ENCODE results near the gene G6PC2.
A peak's percentile ranks its signal among the peaks of the same experiment; 100 is the strongest.

G6PC2 gene

DNA sequence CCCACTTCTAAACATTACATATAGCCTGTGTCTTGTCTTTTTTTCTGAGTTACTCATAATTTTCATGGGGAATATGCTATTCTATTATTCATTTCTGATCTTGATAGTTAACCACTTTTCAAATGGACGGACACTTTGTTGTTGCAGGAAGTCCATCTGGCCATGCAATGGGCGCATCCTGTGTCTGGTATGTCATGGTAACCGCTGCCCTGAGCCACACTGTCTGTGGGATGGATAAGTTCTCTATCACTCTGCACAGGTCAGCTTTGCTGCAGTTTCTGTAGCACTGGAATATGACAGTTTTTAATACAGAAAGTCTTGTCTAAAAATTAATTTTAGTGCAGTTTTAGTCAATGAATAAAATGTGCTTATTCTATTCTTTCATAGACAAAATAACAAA is 3.3 kb downstream of the G6PC2 start:
- no peak overlapping the region for H3K27ac ChIP-seq (ENCODE audit: low read depth, low read length)
- H3K27me3 ChIP-seq (ENCODE audit: control insufficient read depth, insufficient read depth, low read length), result no peaks in the 10 kb centered on the region
- no peak overlapping the region for H3K9ac ChIP-seq (ENCODE audit: low read depth, low read length)
- no peak overlapping the region for H3K4me3 ChIP-seq (ENCODE audit: low read depth, low read length)
- H3K9me3 ChIP-seq (ENCODE audit: control insufficient read depth, insufficient read depth, low read length), result no peaks in the 10 kb centered on the region
- no peaks in the 10 kb centered on the region for H3K36me3 ChIP-seq (ENCODE audit: control insufficient read depth, insufficient read depth, low read length)
- peaks cover 32% of the 10 kb centered on the region for H3K4me1 ChIP-seq (ENCODE audit: control insufficient read depth, insufficient read depth, low read length)

DNA sequence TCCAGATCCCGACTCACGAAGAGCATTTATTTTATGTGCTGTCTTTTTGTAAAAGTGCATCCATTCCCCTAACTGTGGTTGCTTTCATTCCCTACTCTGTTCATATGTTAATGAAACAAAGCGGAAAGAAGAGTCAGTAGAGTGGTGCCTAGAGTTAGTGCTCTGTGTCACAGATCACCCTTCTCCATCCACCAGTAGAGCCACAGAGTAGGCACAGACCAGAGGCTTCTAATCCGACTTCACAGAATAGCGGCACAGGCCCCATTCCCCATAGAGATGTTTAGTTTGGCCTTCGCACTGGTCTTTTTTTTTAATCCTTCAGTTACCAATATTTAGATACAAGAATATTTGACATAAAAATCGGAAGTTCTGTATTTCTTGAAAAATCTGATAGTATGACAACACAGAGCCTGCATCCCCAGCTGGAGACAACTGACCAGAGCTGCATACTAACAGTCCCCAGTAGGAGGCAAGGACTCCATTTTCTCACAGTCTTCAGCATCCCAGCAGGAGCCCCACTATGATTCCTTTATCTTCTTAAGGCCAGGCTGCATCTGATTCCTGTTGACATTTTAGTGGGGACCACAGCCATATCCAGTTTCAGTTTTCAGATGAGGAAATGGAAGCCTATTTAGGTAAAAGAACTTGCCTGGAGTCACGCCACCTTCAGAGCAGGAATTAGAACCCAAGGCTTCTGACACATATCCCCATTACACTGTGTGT is 7.0 kb downstream of the G6PC2 start:
- no peak overlapping the region for H3K9ac ChIP-seq (ENCODE audit: low read depth, low read length)
- H3K36me3 ChIP-seq (ENCODE audit: control insufficient read depth, insufficient read depth, low read length), result no peaks in the 10 kb centered on the region
- peaks cover 58% of the 10 kb centered on the region for H3K4me1 ChIP-seq (ENCODE audit: control insufficient read depth, insufficient read depth, low read length)
- H3K4me3 ChIP-seq (ENCODE audit: low read depth, low read length), result no peak overlapping the region
- H3K9me3 ChIP-seq (ENCODE audit: control insufficient read depth, insufficient read depth, low read length), result no peaks in the 10 kb centered on the region
- peaks cover 12% of the 10 kb centered on the region; the same call in 1 of the 2 replicates for H3K27me3 ChIP-seq (ENCODE audit: control insufficient read depth, insufficient read depth, low read length)
- peak overlapping the region; percentile 57 for H3K27ac ChIP-seq (ENCODE audit: low read depth, low read length)

DNA sequence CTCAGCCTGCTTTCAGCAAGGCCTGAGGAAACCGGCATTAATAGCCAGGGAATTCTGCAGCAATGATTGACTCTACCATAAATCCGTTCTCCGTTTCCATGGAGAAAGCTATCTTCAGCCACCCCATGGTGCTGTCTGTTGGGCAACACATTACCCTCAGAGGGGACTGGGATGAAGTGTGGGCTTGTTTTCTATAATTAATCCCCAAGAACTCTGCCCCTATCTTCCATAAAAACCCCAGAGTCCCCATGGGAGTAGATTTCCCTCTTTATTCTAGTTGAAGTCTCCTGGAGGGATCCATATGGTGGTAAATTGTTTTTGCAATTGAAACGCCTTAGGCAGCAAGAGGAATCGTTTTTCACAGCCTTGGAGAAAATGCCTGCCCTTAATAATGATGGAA is 9.2 kb downstream of the G6PC2 start:
- no peak overlapping the region for H3K4me3 ChIP-seq (ENCODE audit: low read depth, low read length)
- H3K27ac ChIP-seq (ENCODE audit: low read depth, low read length), result no peak overlapping the region
- H3K9me3 ChIP-seq (ENCODE audit: control insufficient read depth, insufficient read depth, low read length), result 0 out of 2 replicates have a peak, but pooled peaks cover under 1% of the 10 kb centered on the region
- H3K36me3 ChIP-seq (ENCODE audit: control insufficient read depth, insufficient read depth, low read length), result no peaks in the 10 kb centered on the region
- H3K9ac ChIP-seq (ENCODE audit: low read depth, low read length), result no peak overlapping the region
- peaks cover 12% of the 10 kb centered on the region; the same call in 1 of the 2 replicates for H3K27me3 ChIP-seq (ENCODE audit: control insufficient read depth, insufficient read depth, low read length)
- peaks cover 68% of the 10 kb centered on the region for H3K4me1 ChIP-seq (ENCODE audit: control insufficient read depth, insufficient read depth, low read length)

DNA sequence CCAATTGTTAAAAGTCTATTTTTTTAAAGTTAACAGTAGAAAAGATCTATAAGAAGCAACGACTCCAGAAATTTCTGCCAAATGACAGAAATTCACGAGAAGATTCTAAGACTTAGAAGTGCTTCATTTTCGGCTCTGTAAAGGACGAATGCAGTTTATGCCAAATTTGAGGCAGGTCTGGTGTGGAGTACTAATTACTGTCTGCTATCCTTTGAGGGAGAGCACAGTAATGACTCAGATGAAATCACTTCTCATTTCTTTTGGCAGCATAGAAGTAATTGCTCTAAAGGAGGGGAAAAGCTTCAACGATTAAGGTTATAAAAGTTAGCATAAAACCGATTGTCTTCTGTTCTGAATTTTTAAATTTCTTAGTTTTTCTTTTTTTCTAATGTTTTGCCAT is 11.4 kb downstream of the G6PC2 start:
- H3K27ac ChIP-seq (ENCODE audit: low read depth, low read length), result no peak overlapping the region
- no peaks in the 10 kb centered on the region for H3K36me3 ChIP-seq (ENCODE audit: control insufficient read depth, insufficient read depth, low read length)
- peaks cover 12% of the 10 kb centered on the region; the same call in 1 of the 2 replicates for H3K27me3 ChIP-seq (ENCODE audit: control insufficient read depth, insufficient read depth, low read length)
- H3K4me1 ChIP-seq (ENCODE audit: control insufficient read depth, insufficient read depth, low read length), result peaks cover 53% of the 10 kb centered on the region
- H3K4me3 ChIP-seq (ENCODE audit: low read depth, low read length), result peak overlapping the region; percentile 48; the same call in 1 of the 2 replicates
- no peak overlapping the region for H3K9ac ChIP-seq (ENCODE audit: low read depth, low read length)
- 0 out of 2 replicates have a peak, but pooled peaks cover 6% of the 10 kb centered on the region for H3K9me3 ChIP-seq (ENCODE audit: control insufficient read depth, insufficient read depth, low read length)

DNA sequence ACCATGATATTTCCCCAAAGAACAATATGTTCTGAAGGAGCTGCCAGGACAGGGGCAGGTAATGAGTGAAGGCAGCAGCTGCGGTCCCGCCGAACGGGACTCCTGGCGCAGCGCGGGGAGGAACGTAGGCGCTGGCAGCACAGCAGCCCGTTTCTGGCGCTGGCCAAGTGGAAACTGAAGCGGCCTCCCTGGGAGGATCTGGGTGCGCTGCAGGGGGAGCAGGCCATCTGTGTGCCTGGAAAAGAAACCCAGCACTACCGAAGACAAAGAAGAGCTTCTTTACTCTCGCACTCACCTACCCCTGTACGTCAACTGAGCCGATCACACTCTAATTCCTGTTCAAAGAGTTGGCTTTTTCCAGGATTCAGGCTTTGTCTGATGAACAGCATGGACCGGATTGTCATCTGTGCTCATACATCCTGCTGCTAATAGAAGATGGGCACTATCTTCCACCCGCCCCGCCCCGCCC is 11.8 kb downstream of the G6PC2 start:
- Histone ChIP-seq H3K4me1 (ENCODE audit: control insufficient read depth, insufficient read depth, low read length) (peaks cover 48% of the 10 kb centered on the region), H3K9ac (ENCODE audit: low read depth, low read length) (peak overlapping the region; percentile 13; the same call in 1 of the 2 replicates), H3K27me3 (ENCODE audit: control insufficient read depth, insufficient read depth, low read length) (peaks cover 12% of the 10 kb centered on the region; the same call in 1 of the 2 replicates), H3K9me3 (ENCODE audit: control insufficient read depth, insufficient read depth, low read length) (0 out of 2 replicates have a peak, but pooled peaks cover 6% of the 10 kb centered on the region), H3K27ac (ENCODE audit: low read depth, low read length) (no peak overlapping the region), H3K36me3 (ENCODE audit: control insufficient read depth, insufficient read depth, low read length) (no peaks in the 10 kb centered on the region), H3K4me3 (ENCODE audit: low read depth, low read length) (peak overlapping the region; percentile 48)

DNA sequence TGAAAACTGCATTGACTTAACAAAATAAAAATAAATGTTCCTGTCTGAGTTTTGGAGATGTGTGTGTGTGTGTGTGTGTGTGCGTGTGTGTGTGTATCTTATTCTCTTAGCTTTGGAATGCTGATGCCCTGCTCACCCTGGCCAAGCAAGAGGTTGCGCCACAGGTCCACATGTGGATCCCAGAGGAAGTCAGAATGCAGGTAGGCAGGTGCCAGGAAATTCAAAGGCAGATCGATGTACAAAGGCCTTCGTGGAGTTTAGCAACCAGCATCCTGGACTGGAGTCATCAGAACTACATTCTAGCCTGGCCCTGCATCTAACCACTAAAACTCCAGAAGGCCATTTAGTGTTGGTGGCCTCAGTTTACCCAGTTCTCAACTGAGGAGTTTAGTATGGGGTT is 12.4 kb downstream of the G6PC2 start:
- no peak overlapping the region for H3K9ac ChIP-seq (ENCODE audit: low read depth, low read length)
- H3K36me3 ChIP-seq (ENCODE audit: control insufficient read depth, insufficient read depth, low read length), result no peaks in the 10 kb centered on the region
- H3K27ac ChIP-seq (ENCODE audit: low read depth, low read length), result no peak overlapping the region
- H3K4me1 ChIP-seq (ENCODE audit: control insufficient read depth, insufficient read depth, low read length), result peaks cover 42% of the 10 kb centered on the region
- 0 out of 2 replicates have a peak, but pooled peaks cover 6% of the 10 kb centered on the region for H3K9me3 ChIP-seq (ENCODE audit: control insufficient read depth, insufficient read depth, low read length)
- H3K4me3 ChIP-seq (ENCODE audit: low read depth, low read length), result no peak overlapping the region
- peaks cover 12% of the 10 kb centered on the region; the same call in 1 of the 2 replicates for H3K27me3 ChIP-seq (ENCODE audit: control insufficient read depth, insufficient read depth, low read length)

DNA sequence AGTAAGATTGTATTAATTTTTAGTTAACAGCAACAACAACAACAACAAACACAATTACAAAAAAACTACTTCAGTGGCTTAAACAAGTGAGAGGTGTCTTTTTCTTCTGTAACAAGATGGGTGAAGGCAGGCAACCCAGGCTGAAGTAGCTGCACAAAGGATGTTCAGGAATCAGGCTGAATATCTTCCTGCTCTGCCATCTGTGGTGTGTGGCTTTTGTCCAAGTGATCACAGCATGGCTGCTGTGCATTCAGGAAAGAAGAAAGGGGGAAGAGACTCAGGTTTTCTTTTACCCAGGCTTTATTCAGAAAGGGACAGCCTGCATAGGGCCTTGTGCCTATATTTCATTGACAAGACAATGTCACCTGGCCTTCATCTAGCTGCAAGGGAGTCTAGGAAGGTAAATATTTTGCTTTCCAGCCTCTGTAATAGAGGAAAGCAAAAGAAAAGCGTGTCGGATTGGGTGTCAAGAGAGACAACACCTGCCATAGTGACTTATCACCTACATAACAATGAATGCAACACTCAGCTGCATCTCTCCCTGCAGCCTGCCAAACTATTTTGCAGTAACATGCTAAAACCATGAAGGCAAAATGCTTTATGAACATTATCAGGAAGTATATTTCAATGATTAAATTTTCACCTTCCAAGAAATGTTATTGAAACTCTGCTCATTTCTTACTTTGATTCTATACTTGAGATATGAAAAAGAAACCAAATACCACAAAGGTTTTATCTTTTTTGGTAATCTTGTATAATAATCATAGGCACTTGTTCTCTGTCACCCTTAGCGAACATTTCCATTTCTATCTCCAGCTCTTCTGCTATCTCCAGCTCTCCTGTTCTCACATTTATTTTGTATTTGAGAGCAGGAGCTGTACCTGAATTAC is 14.6 kb downstream of the G6PC2 start:
- H3K27ac ChIP-seq (ENCODE audit: low read depth, low read length), result no peak overlapping the region
- H3K9ac ChIP-seq (ENCODE audit: low read depth, low read length), result no peak overlapping the region
- peaks cover 34% of the 10 kb centered on the region for H3K4me1 ChIP-seq (ENCODE audit: control insufficient read depth, insufficient read depth, low read length)
- no peak overlapping the region for H3K4me3 ChIP-seq (ENCODE audit: low read depth, low read length)
- H3K27me3 ChIP-seq (ENCODE audit: control insufficient read depth, insufficient read depth, low read length), result peaks cover 12% of the 10 kb centered on the region; the same call in 1 of the 2 replicates
- H3K9me3 ChIP-seq (ENCODE audit: control insufficient read depth, insufficient read depth, low read length), result 0 out of 2 replicates have a peak, but pooled peaks cover 6% of the 10 kb centered on the region
- no peaks in the 10 kb centered on the region for H3K36me3 ChIP-seq (ENCODE audit: control insufficient read depth, insufficient read depth, low read length)

DNA sequence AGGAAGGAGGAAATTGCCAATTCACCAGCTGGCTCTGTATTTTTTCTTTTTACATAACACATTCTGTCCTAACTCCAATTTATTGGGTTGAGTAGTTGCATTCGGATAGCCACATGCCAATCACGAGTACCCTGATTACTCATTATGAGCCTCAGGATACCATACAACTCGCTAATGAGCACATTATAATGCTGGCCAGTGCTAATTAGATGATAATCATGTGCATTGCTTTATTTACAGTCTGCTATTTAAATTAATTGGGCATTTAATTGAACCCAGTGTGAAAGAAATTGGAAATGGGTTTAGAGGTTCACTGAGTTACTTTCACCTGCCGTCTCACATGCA is 15.2 kb downstream of the G6PC2 start:
- H3K27me3 ChIP-seq (ENCODE audit: control insufficient read depth, insufficient read depth, low read length), result peaks cover 12% of the 10 kb centered on the region; the same call in 1 of the 2 replicates
- no peak overlapping the region for H3K27ac ChIP-seq (ENCODE audit: low read depth, low read length)
- no peaks in the 10 kb centered on the region for H3K36me3 ChIP-seq (ENCODE audit: control insufficient read depth, insufficient read depth, low read length)
- 0 out of 2 replicates have a peak, but pooled peaks cover 6% of the 10 kb centered on the region for H3K9me3 ChIP-seq (ENCODE audit: control insufficient read depth, insufficient read depth, low read length)
- H3K9ac ChIP-seq (ENCODE audit: low read depth, low read length), result no peak overlapping the region
- H3K4me1 ChIP-seq (ENCODE audit: control insufficient read depth, insufficient read depth, low read length), result peaks cover 37% of the 10 kb centered on the region
- no peak overlapping the region for H3K4me3 ChIP-seq (ENCODE audit: low read depth, low read length)

DNA sequence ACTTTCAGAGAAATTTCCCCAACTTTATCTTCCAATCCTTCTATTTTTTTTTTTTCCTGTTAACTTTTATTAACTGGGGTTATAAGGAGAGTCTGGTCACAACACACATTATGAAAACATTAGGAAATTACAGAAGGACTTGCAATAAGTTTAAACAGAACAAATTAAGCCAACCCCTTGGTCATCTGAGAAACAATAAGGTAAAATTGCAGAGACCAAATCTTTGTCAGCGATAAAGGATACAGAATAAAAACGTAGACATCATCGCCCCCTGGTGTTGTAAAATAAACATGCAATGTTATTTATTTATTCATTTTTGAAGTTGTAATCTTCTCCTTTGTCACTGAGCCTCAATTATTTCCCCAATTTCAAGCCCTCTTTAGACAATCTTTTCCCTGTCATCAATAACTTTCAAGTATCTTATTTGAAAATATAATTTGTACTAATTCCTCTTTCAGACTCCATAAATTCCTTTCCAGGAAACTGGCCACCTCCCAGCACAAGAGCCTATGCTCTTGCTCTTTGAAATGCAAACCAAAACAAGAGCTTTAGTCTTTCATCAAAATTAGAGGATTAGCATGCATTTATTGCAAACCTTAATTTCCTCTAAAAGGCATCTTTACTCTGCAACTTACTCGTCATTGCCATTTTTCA is 19.5 kb downstream of the G6PC2 start:
- H3K27ac ChIP-seq (ENCODE audit: low read depth, low read length), result no peak overlapping the region
- H3K27me3 ChIP-seq (ENCODE audit: control insufficient read depth, insufficient read depth, low read length), result no peaks in the 10 kb centered on the region

DNA sequence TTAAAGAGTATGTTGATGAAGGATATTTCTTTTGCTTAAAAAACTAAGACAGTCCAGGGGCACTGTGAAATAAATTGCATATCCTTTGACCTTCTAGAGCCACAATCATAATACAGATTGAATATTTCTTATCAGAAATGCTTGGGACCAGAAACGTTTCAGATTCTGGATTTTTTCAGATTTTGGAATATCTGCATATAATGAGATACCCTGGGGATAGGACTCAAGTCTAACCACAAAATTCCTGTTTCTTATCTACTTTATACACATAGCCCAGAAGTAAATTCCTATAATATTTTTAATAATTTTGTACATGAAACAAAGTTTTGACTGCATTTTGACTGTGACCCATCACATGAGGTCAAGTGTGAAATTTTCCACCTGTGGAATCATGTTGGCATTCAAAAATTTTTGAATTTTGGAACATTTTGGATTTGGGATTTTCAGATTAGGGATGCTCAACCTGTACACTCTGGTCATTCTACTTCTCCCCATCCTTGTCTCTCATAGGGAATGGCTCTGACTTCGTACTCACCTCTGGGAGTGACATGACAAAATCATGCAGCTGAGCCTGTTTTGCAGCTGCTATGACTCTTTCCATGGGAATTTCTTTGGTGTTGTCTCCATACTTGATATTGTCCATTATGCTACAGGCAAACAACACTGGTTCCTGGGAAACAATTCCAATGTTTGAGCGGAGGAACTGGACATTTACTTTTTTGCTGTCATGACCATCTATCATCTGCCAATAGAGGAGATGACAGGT is 25.7 kb downstream of the G6PC2 start:
- Histone ChIP-seq H3K9me3 (ENCODE audit: control insufficient read depth, insufficient read depth, low read length) (no peaks in the 10 kb centered on the region), H3K27me3 (ENCODE audit: control insufficient read depth, insufficient read depth, low read length) (no peaks in the 10 kb centered on the region), H3K36me3 (ENCODE audit: control insufficient read depth, insufficient read depth, low read length) (no peaks in the 10 kb centered on the region), H3K4me1 (ENCODE audit: control insufficient read depth, insufficient read depth, low read length) (peaks cover 3% of the 10 kb centered on the region; the same call in 1 of the 2 replicates), H3K9ac (ENCODE audit: low read depth, low read length) (no peak overlapping the region), H3K4me3 (ENCODE audit: low read depth, low read length) (no peak overlapping the region), H3K27ac (ENCODE audit: low read depth, low read length) (no peak overlapping the region)

More for the DNA sequence above, 19.5 kb downstream of the G6PC2 start:
- Histone ChIP-seq H3K9ac (ENCODE audit: low read depth, low read length) (no peak overlapping the region), H3K4me1 (ENCODE audit: control insufficient read depth, insufficient read depth, low read length) (peaks cover 6% of the 10 kb centered on the region), H3K4me3 (ENCODE audit: low read depth, low read length) (no peak overlapping the region), H3K36me3 (ENCODE audit: control insufficient read depth, insufficient read depth, low read length) (no peaks in the 10 kb centered on the region), H3K9me3 (ENCODE audit: control insufficient read depth, insufficient read depth, low read length) (0 out of 2 replicates have a peak, but pooled peaks cover 3% of the 10 kb centered on the region)

Data from HUES48 (cell line).